ENCODE results near the gene PLA2G4D.

GRCh38 chr15:42053914-42054313 is 40.4 kb downstream of the PLA2G4D start:
- TF ChIP-seq CTCF (IDR thresholded peaks at IDR 0.05; ENCODE audit: low read depth, low read length, poor library complexity, severe bottlenecking), result no peak
- no peak for TF ChIP-seq EZH2phosphoT487 (IDR thresholded peaks at IDR 0.05; ENCODE audit: borderline replicate concordance, low read length)
